HepG2 (cell line): ENCODE results near the gene RPS6KC1. TPM values are rescaled to one million over a fixed set of nuclear protein-coding genes. Genes with fewer than 3 reads are reported as not detected.

ENCODE experiments used
- ATF7 ChIP-seq, 2 experiments: fragments of 450-650 bp in 1 of 2; sonication (generic) in 1 of 2; formaldehyde crosslinking in 1 of 2; IDR thresholded peaks; 2 replicates each; pipeline versions ENCODE4 v1.4.0 to v1.6.1; 2016 to 2020; ENCODE audit warnings: antibody characterized with exemption in 1 of 2, mild to moderate bottlenecking in 1 of 2, missing genetic modification reagents in 1 of 2
- HMGXB4 ChIP-seq, 2 experiments: sonication (generic) in 1 of 2; formaldehyde crosslinking in 1 of 2; IDR thresholded peaks; 2 replicates each; pipeline versions ENCODE4 v1.4.0 to v1.6.1; 2018 to 2020; ENCODE audit warnings: missing genetic modification reagents in 2 of 2, borderline replicate concordance in 1 of 2, low read depth in 1 of 2, mild to moderate bottlenecking in 1 of 2, missing biosample characterization in 1 of 2
- JDP2 ChIP-seq: sonication (generic); formaldehyde crosslinking; IDR thresholded peaks from 2 replicates; pipeline ENCODE4 v1.8.1; 2022; ENCODE audit warnings: missing genetic modification reagents, borderline replicate concordance
- KLF11 ChIP-seq: IDR thresholded peaks from 2 replicates; pipeline ENCODE4 v1.6.1; 2016; ENCODE audit warnings: missing compliant biosample characterization
- MIER2 ChIP-seq: IDR thresholded peaks from 2 replicates; pipeline ENCODE4 v1.6.1; 2016; ENCODE audit warnings: missing biosample characterization, missing genetic modification reagents
- MLX ChIP-seq: IDR thresholded peaks from 2 replicates; pipeline ENCODE4 v1.6.1; 2016
- NFKB2 ChIP-seq: sonication (generic); formaldehyde crosslinking; IDR thresholded peaks from 2 replicates; pipeline ENCODE4 v1.4.0; 2020; ENCODE audit warnings: missing genetic modification reagents, borderline replicate concordance
- NFYC ChIP-seq: IDR thresholded peaks from 2 replicates; pipeline ENCODE4 v1.6.1; 2016; ENCODE audit warnings: missing genetic modification reagents, missing compliant biosample characterization
- RFX3 ChIP-seq: IDR thresholded peaks from 2 replicates; pipeline ENCODE4 v1.6.1; 2016; ENCODE audit warnings: missing biosample characterization, missing genetic modification reagents
- TEAD2 ChIP-seq: sonication (generic); formaldehyde crosslinking; IDR thresholded peaks from 2 replicates; pipeline ENCODE4 v1.9.0; 2021; ENCODE audit warnings: missing genetic modification reagents
- TSC22D2 ChIP-seq: sonication (generic); formaldehyde crosslinking; IDR thresholded peaks from 2 replicates; pipeline ENCODE4 v1.5.1; 2020; ENCODE audit warnings: missing genetic modification reagents, mild to moderate bottlenecking, borderline replicate concordance
- ZNF136 ChIP-seq: sonication (generic); formaldehyde crosslinking; IDR thresholded peaks from 2 replicates; pipeline ENCODE4 v1.8.1; 2022; ENCODE audit warnings: low read depth, mild to moderate bottlenecking, moderate library complexity, missing genetic modification reagents
- ZNF577 ChIP-seq: sonication (generic); formaldehyde crosslinking; IDR thresholded peaks from 2 replicates; pipeline ENCODE4 v1.4.0; 2020; ENCODE audit warnings: mild to moderate bottlenecking, low read depth, missing genetic modification reagents, borderline replicate concordance
- ZNF646 ChIP-seq: sonication (generic); formaldehyde crosslinking; IDR thresholded peaks from 2 replicates; pipeline ENCODE4 v1.9.0; 2021; ENCODE audit warnings: mild to moderate bottlenecking, missing genetic modification reagents
- ZNF772 ChIP-seq: sonication (generic); formaldehyde crosslinking; IDR thresholded peaks from 2 replicates; pipeline ENCODE4 v1.5.0; 2020; ENCODE audit warnings: mild to moderate bottlenecking, missing genetic modification reagents
- ZNF776 ChIP-seq: sonication (generic); formaldehyde crosslinking; IDR thresholded peaks from 2 replicates; pipeline ENCODE4 v1.4.0; 2020; ENCODE audit warnings: mild to moderate bottlenecking, missing genetic modification reagents
- ZNF841 ChIP-seq: sonication (generic); formaldehyde crosslinking; IDR thresholded peaks from 2 replicates; pipeline ENCODE4 v1.8.1; 2023; ENCODE audit warnings: missing genetic modification reagents, borderline replicate concordance
- polyA plus RNA-seq, 8 experiments: library from polyadenylated mRNA; depleted of rRNA in 3 of 8; stranded (reverse) in 7 of 8; unstranded in 1 of 8; fragments of >200 nt; fragmentation: Illumina TruSeq in 4 of 8; extraction: Trizol in 4 of 8; gene quantifications; 2 replicates each; pipeline versions ENCODE4 v1.2.1 to v1.2.3, GENCODE V29; 2011 to 2016; ENCODE audit warnings: low read depth in 4 of 8, missing spikeins in 1 of 8, mixed read lengths in 1 of 8; ENCODE audit not compliant: insufficient read depth in 1 of 8
- total RNA-seq, 5 experiments: library from RNA; depleted of rRNA; stranded (reverse); fragments of >200 nt; fragmentation: Illumina TruSeq; extraction: Trizol; gene quantifications; 2 replicates each; pipeline ENCODE4 v1.2.3, GENCODE V29; 2016; ENCODE audit warnings: low read depth in 1 of 5
- TF ChIP-seq, protein P1 (sequence below): sonication (generic); formaldehyde crosslinking; IDR thresholded peaks from 2 replicates; pipeline ENCODE4 v1.8.0; 2022; ENCODE audit warnings: missing genetic modification reagents, mild to moderate bottlenecking, moderate library complexity, borderline replicate concordance

The RPS6KC1 gene
- total and polyA plus RNA-seq, 2 of the 13 experiments (the other 11 are each of a cell fraction or from before 2014, with no cell fraction given), result 11.0 to 25.2 TPM

DNA sequence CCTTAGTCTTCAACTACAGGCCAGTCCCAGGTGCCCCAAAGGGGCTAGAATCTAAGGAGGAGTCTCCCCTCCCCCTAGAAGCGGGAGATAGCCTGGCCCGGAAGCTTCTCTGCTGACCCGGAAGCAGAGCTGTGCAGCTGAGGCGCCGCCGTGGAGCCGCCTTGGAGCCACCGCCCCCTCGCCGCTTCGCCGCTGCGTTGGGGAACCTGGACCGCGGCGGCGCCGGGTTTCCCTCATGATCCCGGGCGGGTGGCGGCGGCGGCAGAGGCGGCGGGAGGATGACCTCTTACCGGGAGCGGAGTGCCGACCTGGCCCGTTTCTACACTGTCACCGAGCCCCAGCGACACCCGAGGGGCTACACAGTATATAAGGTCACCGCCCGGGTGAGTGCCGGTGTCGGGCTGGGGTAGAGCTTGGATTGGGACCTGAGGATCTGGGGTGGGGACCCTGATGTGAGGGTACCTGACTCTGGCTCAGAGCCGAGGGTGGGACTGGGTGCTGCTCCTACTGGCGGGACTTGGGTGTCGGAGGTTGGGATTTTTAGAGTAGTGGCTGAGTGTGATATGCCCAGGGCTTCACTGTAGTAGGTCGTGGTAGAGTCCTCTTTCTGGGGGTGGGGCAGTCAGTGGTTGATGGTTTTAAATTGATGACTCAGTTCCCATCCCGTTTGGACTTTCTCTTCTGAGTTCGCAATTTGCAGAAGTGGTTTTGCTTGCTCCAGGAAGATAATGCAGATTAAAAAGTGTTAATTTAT is at the start of gene RPS6KC1 (continued):
- TF ChIP-seq ZNF772 (CRISPR knock-in tag) (no peak), NFKB2 (CRISPR knock-in tag) (peak; percentile 60; the same call in 1 of the 2 replicates), ZNF577 (no peak), ATF7 (IDR thresholded peaks at IDR 0.05) (no peak), ATF7 (CRISPR knock-in tag; IDR thresholded peaks at IDR 0.05) (peak; percentile 52; the same call in 1 of the 2 replicates), TEAD2 (CRISPR knock-in tag) (no peak), RFX3 (no peak), HMGXB4 (CRISPR knock-in tag; IDR thresholded peaks at IDR 0.05; ENCODE audit: borderline replicate concordance in 1 of 2, low read depth in 1 of 2) (peak in 1 of 2 experiments; percentile 86; a peak in 2 of 4 replicates), ZNF841 (no peak), MLX (CRISPR knock-in tag) (no peak), MIER2 (no peak), ZNF776 (no peak), KLF11 (CRISPR knock-in tag) (no peak), TSC22D2 (CRISPR knock-in tag) (no peak), ZNF646 (CRISPR knock-in tag) (no peak), NFYC (no peak), JDP2 (CRISPR knock-in tag) (no peak), ZNF136 (CRISPR knock-in tag) (0 out of 2 replicates have a peak, but pooled peaks have one; percentile 68)
- TF ChIP-seq, protein P1, sequence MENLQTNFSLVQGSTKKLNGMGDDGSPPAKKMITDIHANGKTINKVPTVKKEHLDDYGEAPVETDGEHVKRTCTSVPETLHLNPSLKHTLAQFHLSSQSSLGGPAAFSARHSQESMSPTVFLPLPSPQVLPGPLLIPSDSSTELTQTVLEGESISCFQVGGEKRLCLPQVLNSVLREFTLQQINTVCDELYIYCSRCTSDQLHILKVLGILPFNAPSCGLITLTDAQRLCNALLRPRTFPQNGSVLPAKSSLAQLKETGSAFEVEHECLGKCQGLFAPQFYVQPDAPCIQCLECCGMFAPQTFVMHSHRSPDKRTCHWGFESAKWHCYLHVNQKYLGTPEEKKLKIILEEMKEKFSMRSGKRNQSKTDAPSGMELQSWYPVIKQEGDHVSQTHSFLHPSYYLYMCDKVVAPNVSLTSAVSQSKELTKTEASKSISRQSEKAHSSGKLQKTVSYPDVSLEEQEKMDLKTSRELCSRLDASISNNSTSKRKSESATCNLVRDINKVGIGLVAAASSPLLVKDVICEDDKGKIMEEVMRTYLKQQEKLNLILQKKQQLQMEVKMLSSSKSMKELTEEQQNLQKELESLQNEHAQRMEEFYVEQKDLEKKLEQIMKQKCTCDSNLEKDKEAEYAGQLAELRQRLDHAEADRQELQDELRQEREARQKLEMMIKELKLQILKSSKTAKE (CRISPR knock-in tag), result no peak
